ENCODE results near the gene NCOA5.
A peak's percentile ranks its signal among the peaks of the same experiment; 100 is the strongest.
"Not testable (repeated sequence)": the region's sequence is repeated elsewhere in the genome, so short reads cannot be mapped to it uniquely, and the experiment has no call there.

The NCOA5 gene

DNA sequence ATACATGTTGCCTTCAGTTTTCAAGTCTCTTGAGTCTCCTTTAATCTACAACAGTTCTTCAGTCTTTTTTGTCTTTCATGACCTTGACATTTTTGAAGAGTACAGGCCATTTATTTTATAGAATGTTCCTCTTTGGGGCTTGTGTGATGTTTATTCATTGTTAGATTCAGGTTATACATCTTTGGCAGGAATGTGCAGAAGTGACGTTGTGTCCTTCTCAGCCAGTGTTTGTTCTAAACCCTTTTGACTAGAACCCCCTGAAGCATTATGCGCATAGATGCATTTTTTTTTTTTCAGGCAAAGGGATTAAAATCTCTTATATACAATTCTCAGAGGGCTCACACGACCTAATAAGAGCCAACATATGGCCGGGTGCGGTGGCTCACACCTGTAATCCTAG lies 11.2 kb upstream of the NCOA5 start:
- TF ChIP-seq PAX5 (IDR thresholded peaks at IDR 0.05; ENCODE audit: insufficient read depth, low read length, severe bottlenecking) (no peak), POLR2A (IDR thresholded peaks at IDR 0.05; ENCODE audit: low read depth, low read length) (no peak), SPI1 (IDR thresholded peaks at IDR 0.05; ENCODE audit: low read depth, low read length) (no peak), POLR2AphosphoS5 (IDR thresholded peaks at IDR 0.05; ENCODE audit: low read depth, low read length) (no peak), POU2F2 (IDR thresholded peaks at IDR 0.05; ENCODE audit: low read depth, low read length) (no peak), TAF1 (IDR thresholded peaks at IDR 0.05; ENCODE audit: low read depth, low read length) (no peak)
- no peak for DNase-seq (ENCODE audit: insufficient read length, low spot score)
- FAIRE-seq, result no peak

DNA sequence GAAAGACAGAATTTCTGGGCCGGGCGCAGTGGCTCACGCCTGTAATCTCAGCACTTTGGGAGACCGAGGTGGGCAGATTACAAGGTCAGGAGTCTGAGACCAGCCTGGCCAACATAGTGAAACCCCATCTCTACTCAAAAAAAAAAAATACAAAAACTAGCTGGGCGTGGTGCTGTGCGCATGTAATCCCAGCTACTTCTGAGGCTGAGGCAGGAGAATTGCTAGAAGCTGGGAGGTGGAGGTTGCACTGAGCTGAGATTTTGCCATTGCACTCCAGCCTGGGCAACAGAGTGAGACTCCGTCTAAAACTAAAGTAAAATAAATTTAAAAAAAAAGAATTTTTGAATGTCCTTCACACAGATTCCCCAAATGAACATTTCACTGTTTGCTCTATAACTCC lies 10.7 kb upstream of the NCOA5 start:
- FAIRE-seq; DNase-seq (ENCODE audit: insufficient read length, low spot score): not testable (repeated sequence)

DNA sequence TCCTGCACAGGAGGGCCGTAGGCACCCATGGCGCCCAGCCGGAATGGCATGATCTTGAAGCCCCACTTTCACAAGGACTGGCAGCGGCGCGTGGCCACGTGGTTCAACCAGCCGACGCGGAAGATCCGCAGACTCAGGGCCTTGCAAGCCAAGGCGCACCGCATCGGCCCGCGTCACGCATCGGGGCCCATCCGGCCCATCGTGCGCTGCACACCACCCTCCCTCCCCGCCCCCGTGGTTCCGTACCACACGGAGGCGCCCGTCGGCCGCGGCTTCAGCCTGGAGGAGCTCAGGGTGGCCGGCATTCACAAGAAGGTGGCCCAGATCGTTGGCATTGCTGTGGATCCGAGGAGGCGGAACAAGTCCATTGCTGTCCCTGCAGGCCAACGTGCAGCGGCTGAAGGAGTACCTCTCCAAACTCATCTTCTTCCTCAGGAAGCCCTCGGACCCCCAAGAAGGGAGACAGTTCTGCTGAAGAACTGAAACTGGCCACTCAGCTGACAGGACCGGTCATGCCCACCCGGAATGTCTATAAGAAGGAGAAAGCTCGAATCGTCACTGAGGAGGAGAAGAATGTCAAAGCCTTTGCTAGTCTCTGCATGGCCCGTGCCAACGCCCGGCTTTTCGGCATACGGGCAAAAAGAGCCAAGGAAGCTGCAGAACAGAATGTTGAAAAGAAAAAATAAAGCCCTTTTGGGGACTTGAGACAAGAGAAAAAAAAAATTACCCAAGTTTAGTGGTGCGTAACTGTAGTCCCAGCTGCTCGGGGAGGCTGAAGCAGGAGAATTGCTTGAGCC lies 9.9 kb upstream of the NCOA5 start:
- TF ChIP-seq POLR2A (IDR thresholded peaks at IDR 0.05; ENCODE audit: low read depth, low read length) (no peak), PAX5 (IDR thresholded peaks at IDR 0.05; ENCODE audit: insufficient read depth, low read length, severe bottlenecking) (peak; percentile 51)
- DNase-seq (ENCODE audit: insufficient read length, low spot score), result no peak
- FAIRE-seq, result peak; percentile 76

DNA sequence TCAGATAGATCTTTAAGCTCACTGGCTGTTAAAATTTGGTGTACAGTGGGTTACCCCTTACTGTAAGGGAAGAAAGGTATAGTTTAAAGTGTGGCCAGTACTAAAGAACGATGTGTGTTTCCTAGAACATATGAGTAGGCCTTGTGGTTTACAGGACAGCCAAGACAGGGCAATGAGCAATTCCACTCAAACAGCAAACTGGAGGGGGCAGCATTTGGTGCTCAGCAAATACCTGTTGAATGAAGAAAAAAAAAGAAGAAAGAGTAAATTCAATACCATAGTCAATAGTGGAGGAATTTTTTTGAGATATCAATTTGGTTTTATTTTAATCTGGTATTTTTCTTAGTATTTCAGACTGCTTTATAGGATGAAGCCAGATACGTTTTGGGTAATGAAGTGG lies 3.8 kb upstream of the NCOA5 start:
- TF ChIP-seq TAF1 (IDR thresholded peaks at IDR 0.05; ENCODE audit: low read depth, low read length), result no peak
- TF ChIP-seq POLR2AphosphoS5 (IDR thresholded peaks at IDR 0.05; ENCODE audit: low read depth, low read length), result no peak
- no peak for TF ChIP-seq SPI1 (IDR thresholded peaks at IDR 0.05; ENCODE audit: low read depth, low read length)
- no peak for TF ChIP-seq POU2F2 (IDR thresholded peaks at IDR 0.05; ENCODE audit: low read depth, low read length)
- TF ChIP-seq POLR2A (IDR thresholded peaks at IDR 0.05; ENCODE audit: low read depth, low read length), result no peak
- no peak for TF ChIP-seq PAX5 (IDR thresholded peaks at IDR 0.05; ENCODE audit: insufficient read depth, low read length, severe bottlenecking)
- DNase-seq (ENCODE audit: insufficient read length, low spot score) (no peak), FAIRE-seq (no peak)

DNA sequence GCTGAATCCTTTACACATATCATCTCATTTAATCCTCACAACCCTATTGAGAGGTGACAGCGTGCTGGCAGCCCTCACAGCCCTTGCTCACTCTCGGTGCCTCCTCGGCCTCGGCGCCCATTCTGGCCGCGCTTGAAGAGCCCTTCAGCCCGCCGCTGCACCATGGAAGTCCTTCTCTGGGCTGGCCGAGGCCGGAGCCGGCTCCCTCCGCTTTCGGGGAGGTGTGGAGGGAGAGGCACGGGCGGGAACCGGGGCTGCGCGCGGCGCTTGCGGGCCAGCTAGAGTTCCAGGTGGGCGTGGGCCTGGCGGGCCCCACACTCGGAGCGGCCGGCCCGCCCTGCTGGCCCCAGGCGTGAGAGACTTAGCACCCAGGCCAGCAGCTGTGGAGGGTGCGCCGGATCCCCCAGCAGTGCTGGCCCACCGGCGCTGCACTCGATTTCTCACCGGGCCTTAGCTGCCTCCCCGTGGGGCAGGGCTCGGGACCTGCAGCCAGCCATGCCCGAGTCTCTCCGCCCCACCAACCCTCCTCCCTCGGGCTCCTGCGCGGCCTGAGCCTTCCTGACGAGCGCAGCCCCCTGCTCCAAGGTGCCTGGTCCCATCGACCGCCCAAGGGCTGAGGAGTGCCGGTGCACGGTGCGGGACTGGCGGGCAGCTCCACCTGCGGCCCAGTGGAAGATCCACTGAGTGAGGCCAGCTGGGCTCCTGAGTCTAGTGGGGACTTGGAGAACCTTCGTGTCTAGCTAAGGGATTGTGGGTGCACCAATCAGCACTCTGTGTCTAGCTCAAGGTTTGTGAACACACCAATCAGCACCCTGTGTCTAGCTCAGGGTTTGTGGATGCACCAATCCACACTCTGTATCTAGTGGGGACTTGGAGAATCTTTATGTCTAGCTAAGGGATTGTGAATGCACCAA lies 2.1 kb upstream of the NCOA5 start:
- FAIRE-seq; DNase-seq (ENCODE audit: insufficient read length, low spot score): not testable (repeated sequence)

DNA sequence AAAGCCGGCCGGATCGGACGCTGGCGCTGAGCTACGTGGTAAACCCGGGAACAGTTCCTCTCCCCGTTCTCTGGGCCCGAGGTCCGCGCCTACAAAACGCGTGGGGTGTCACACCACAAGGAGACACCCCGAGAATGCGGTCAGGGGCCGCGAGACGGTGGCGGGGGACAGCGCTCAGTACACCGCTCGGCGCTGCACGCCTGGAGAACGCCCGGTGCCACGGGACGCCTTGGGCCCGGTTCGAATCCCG lies 670 bp downstream of the NCOA5 start:
- TF ChIP-seq SPI1 (IDR thresholded peaks at IDR 0.05; ENCODE audit: low read depth, low read length) (0 out of 2 replicates have a peak, but pooled peaks have one; percentile 21), POLR2A (IDR thresholded peaks at IDR 0.05; ENCODE audit: low read depth, low read length) (no peak)
- FAIRE-seq (no peak), DNase-seq (ENCODE audit: insufficient read length, low spot score) (no peak)

DNA sequence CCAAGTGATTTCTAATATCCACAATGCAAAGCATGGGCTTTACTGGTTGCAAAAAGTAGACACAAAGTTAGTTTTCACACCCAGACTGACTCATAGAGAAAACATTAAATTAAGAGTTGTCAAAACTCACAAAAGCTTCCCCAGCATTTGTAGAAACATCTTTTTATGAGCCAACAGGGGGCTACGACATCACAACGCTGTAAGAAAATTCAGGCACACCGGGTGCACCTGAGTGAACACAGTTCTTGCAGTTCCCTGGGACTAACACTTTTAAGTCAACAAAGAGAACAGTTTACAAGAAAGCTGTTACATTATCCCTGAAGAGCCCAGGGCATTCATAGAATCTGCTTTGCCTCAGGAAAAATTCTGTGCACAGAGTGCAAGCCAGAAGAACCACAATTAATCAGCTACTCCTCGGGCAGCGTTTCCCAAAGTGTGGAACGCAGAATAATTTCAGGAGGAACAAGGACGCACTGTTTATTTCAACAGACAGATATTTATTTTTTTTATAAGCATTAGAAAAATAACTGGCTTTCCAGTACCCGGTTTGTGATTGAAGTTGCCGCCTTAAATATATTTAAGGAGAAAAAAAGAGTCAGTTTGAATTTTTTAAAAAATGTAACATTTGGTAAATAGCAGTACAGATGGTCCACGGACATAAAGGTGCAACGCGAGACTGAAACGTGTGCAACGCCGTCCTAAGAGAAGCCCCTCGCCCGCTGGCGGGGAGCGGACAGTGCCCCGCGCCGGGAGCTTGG lies 1.2 kb downstream of the NCOA5 start:
- FAIRE-seq, result no peak
- no peak for DNase-seq (ENCODE audit: insufficient read length, low spot score)

DNA sequence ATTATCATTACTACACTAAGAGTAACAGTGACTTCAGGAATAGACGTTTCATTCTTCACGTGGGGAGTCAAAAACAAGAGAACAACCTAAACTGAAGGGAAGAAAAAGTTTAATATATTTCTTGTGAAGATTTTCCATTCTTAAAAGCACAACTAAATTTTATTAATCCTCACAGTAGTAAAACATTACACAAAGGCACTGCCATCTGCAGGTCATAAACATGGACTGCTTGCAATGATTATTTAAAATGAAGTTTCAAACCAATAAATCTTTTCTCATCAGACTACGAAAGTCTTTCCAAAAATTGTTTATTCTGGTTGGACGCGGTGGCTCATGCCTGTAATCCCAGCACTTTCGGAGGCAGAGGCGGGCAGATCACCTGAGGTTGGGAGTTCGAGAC lies 2.6 kb downstream of the NCOA5 start:
- no peak for FAIRE-seq
- no peak for DNase-seq (ENCODE audit: insufficient read length, low spot score)
- no peak for TF ChIP-seq TAF1 (IDR thresholded peaks at IDR 0.05; ENCODE audit: low read depth, low read length)
- no peak for TF ChIP-seq PAX5 (IDR thresholded peaks at IDR 0.05; ENCODE audit: insufficient read depth, low read length, severe bottlenecking)

More for the DNA sequence above, 1.2 kb downstream of the NCOA5 start:
- TF ChIP-seq POLR2A (IDR thresholded peaks at IDR 0.05; ENCODE audit: low read depth, low read length), result no peak
- TF ChIP-seq POU2F2 (IDR thresholded peaks at IDR 0.05; ENCODE audit: low read depth, low read length), result no peak
- TF ChIP-seq PAX5 (IDR thresholded peaks at IDR 0.05; ENCODE audit: insufficient read depth, low read length, severe bottlenecking), result no peak
- no peak for TF ChIP-seq TAF1 (IDR thresholded peaks at IDR 0.05; ENCODE audit: low read depth, low read length)
- no peak for TF ChIP-seq SPI1 (IDR thresholded peaks at IDR 0.05; ENCODE audit: low read depth, low read length)

DNA sequence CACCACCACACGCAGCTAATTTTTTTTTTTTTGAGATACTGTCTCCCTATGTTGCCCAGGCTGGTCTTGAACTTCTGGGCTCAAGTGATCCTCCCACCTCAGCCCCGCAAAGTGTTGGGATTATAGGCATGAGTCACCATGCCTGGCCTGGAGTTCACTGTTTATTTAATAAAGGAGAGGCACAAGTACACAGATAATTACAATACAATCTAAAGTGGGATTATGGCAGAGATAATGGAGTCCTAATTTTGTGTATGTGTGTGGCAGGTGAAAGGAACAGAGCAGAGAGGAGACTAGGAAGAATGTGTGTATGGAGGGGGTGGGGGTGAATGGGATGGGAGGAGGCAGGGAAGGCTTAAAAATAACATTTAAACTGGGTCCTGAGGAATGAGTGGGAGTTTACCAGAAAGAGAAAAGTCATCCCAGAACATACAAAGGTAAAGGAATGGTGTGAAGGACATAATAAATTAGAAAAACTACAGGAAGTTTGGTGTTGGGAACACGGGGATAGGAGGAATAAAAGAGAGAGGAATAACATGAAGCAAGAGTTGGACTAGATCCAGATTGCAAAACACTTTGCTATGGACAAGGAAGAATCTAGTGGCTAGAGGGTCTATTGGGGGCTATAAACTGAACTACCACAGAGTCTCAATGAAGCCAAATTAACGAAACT lies 4.4 kb downstream of the NCOA5 start:
- no peak for DNase-seq (ENCODE audit: insufficient read length, low spot score)
- FAIRE-seq, result no peak
- TF ChIP-seq SPI1 (IDR thresholded peaks at IDR 0.05; ENCODE audit: low read depth, low read length) (no peak), POU2F2 (IDR thresholded peaks at IDR 0.05; ENCODE audit: low read depth, low read length) (no peak), PAX5 (IDR thresholded peaks at IDR 0.05; ENCODE audit: insufficient read depth, low read length, severe bottlenecking) (no peak), POLR2AphosphoS5 (IDR thresholded peaks at IDR 0.05; ENCODE audit: low read depth, low read length) (no peak), TAF1 (IDR thresholded peaks at IDR 0.05; ENCODE audit: low read depth, low read length) (no peak), POLR2A (IDR thresholded peaks at IDR 0.05; ENCODE audit: low read depth, low read length) (no peak)

DNA sequence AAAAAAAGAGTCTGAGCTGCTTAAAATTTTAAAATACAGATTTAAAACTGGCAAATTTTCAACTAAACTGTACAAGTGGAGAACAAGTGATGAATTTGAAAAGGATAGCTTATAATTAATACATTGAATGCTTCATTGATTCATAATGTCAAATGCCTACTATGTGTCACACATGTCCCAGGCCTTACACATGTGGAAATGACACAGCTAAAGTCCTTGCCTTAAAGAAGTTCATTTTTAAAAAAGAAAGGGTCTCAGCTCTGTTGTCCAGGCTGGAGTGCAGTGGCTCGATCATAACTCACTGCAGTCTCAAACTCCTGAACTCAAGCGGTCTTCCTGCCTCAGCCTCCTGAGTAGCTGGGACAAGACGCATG lies 5.0 kb downstream of the NCOA5 start:
- FAIRE-seq (no peak), DNase-seq (ENCODE audit: insufficient read length, low spot score) (no peak)
- TF ChIP-seq SPI1 (IDR thresholded peaks at IDR 0.05; ENCODE audit: low read depth, low read length), result no peak
- TF ChIP-seq TAF1 (IDR thresholded peaks at IDR 0.05; ENCODE audit: low read depth, low read length), result no peak
- no peak for TF ChIP-seq POU2F2 (IDR thresholded peaks at IDR 0.05; ENCODE audit: low read depth, low read length)
- no peak for TF ChIP-seq POLR2A (IDR thresholded peaks at IDR 0.05; ENCODE audit: low read depth, low read length)
- TF ChIP-seq PAX5 (IDR thresholded peaks at IDR 0.05; ENCODE audit: insufficient read depth, low read length, severe bottlenecking), result no peak
- TF ChIP-seq POLR2AphosphoS5 (IDR thresholded peaks at IDR 0.05; ENCODE audit: low read depth, low read length), result no peak
